Activated CD8-positive, alpha-beta memory T cell treated with anti-CD3 and anti-CD28 coated beads, Interleukin-2, amount 50 U/mL, for 24 hours (primary cell): Measurements from ENCODE around the gene NKAIN4.
"Not testable (repeated sequence)": the region's sequence is repeated elsewhere in the genome, so short reads cannot be mapped to it uniquely, and the experiment has no call there.

Experiments used
- DNase-seq: peaks from one replicate; pipeline ENCODE4 v3.0.0-alpha.2; 2020; ENCODE audit errors: extremely low read depth

The NKAIN4 gene

DNA sequence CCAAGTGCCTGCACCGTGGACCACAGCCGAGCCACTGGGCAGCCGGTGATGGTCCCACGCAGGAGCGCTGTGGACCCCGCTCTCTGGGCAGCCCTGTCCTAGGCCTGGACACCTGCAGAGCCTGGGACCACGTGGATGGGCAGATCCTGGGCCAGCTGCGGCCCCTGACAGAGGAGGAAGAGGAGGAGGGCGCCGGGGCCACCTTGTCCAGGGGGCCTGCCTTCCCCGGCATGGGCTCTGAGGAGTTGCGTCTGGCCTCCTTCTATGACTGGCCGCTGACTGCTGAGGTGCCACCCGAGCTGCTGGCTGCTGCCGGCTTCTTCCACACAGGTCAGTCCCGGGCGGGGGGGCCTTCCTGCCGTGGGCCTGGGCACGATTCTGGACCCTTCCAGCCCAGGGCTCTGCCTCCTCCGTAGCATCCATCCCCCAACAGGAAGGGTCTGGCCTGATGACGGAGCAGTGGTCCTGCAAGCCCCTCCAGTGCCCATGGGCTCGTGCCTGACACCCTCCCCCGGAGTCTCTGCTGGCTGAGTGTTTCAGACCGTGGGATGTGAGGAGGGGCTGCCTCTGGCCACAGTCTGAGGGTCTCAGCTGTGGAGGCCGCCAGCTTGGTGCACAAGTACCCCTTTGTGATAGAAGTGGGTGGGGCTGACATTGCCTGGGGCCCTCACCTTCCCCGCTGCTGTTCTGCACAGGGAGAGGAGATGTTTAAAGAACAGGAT, 18.0 kb downstream of the NKAIN4 start:
- DNase-seq = no peak

DNA sequence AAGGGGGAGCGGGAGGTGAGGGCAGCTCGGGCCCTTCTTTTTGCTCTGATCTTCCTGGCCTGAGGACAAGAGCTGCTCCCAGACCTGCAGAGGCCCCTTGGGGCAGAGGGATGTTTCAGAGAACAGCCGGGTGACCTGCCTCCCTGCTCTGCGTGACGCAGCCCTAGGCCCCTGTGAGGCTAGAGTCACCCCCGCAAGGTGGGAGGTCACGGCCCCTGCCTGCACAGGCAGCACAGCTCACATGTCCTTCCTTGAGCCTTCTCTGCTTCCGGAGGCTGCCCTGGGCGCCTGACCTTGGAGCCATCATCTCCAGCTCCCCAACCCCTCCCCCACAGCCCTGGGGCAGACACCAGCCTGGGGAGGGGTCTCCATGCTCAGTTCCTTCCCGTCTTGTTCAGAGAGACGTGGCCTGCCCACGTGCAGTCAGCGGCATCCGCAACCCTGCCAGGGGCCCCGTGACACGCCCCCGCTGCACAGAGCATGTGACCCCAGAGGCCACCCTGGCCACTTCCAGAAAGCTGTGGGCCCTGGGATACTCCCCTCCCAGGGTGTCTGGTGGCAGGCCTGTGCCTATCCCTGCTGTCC, 18.8 kb downstream of the NKAIN4 start, which contains the start of gene BIRC7:
BIRC7 (plus strand) TSS at position 507 of the 585 bp plus-strand sequence. CDS start 192 bp downstream, outside the sequence.
- no peak for DNase-seq

DNA sequence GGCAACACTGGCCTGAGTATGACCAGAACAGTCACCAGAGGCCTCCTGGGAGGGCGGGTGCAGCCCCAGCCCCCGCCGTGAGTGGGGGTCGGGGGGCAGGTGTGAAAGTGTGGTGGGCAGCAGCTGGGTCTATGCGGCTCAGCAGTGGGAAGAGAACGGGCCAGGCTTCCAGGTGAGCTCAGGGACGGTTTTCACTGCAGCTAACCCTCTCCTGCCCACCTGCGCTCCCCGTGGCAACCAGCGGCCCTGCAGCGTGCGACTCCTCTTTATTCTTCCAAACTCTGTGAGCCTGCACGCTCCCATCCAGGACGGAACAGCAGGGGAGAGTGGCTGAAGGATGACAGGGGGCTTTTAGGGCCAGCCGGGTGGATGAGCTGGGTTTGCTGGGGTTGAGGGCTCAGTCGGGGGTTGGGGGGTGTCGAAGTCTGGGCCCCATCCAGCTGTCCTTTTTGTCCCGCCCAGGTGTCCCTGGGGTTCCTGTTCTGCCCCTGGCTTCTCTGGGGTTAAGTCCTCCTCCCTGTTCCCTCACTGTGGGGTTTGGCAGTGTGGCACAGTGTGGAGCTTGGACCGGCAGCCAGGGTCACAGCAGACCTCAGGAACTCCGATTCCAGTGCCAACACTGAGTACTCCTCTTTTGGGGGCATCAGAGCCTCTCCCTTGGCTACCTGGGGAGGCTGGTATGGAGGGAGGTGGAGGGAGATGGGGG, 19.4 kb downstream of the NKAIN4 start:
- no peak for DNase-seq

DNA sequence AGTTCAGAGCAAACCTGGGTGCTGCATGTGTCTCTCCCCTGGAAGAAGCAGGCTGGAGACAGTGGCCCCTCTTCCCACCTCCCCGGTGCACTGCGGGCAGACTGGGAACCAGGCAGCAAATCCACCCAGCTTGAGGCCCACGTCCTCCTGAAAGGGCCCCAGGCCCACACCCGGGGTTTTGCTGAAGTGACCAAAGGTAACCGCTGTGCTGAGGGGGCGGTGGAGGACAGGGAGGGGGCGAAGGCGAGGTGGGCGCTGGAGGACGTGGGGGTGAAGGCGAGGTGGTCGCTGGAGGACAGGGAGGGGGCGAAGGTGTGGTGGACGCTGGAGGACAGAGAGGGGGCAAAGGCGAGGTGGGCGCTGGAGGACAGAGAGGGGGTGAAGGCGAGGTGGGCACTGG, 20.3 kb downstream of the NKAIN4 start:
- DNase-seq = no peak

DNA sequence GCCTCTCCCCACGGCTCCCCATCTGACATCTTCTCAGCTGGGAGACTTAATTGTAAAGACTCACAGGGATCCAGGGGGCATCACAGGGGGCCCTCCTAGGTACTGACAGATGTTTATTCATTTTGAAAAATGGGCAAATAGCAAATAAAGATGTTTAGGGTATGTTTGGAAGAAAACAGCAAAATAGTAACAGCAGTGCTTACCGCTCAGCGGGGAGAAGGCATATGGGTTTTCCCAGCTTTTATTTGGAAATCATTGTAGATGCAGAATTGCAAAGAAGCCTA, 21.3 kb downstream of the NKAIN4 start:
- no peak for DNase-seq

DNA sequence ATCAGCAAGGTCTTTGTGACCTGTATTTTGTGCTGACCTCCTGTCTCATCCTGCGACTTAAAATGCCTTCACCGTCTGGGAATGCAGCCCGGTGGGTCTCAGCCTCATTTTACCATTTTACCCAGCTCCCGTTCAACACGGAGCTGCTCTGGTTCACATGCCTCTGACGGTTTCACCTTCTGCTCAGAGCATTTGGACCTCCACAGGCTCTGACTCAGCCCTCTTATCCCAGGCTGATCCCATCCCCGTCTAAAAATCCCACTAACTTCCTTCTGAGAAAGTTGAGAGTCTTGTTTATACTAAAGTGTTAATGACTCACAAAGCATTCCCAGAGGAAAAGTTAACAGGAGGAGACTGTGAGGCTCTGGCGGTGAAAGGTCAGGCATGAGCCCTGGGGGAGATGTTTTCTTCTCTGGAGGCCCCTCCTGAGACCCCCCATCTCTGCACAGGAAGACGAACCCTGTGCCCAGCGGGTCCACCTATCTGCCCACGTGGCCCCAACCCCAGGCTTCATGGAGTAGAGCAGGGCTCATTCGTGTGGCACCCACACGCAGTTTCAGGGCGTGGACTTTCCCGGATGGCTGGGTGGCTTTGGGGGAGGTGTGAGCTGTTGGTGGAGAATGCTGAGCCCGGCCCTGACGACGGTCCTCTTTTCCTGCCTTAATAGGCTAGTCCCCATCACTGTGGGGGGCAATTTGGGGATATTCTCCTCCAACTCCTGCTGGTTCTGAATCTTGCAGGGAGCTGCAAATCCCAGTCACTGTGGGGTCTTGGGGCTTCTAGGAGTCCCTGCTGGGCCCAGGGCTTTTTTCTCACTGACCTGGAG, 21.8 kb downstream of the NKAIN4 start:
- no peak for DNase-seq

DNA sequence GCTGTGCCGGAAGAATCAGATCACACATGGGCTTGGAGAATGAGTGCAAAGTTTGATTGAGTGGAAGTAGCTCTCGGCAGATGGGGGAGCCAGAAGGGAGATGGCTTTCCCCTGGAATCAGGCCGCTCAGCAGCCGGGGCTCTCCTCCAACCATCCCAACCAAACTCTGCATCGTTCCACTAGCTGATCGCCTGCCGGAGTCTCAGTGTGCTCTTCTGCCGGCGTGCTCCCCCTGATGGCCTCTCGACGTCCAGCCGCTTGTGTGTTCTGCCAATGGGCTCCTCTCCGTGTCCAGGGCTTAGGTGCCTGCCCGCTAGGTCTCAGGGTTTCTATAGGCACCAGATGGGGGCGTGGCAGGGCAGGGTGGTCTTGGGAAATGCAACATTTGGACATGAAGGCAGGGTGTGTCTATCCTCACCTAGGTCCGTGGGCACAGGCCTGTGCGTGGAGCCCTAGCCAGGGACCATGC, 23.4 kb downstream of the NKAIN4 start:
- DNase-seq = no peak

DNA sequence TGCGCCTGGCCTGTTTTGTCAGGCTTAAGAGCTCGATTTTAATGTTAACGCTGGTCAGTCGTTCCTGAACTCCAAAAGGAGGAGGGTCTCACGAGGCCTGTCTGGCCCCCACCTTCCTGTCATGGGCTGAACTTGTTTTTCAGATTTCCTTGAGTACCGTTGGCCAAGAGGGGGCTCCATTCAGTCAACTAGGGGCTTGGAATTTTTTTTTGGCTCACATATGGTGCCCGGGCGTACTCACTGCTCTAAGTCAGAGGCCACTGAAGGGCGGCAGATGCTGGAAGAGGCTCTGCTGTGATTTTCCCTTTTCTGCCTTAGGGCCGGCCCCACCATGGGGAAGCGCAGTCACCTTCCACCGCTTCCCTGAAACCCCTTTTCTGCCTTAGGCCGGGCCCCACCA, 25.5 kb downstream of the NKAIN4 start:
- no peak for DNase-seq

DNA sequence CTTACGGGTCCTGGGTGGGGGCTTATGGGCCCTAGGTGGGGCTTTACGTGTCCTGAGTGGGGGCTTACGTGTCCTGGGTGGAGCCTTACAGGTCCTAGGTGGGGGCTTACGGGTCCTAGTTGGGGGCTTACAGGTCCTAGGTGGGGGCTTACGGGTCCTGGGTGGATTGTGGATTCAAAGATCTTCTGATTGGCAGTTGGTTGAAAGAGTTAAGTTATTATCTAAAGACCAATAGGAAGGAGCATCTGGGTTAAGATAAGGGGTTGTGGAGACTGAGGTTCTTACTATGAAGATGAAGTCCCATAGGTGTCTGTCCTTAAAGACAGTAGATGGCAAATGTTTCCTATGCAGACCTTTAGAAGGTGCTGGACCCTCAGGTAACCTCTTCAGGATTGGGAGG, 27.0 kb downstream of the NKAIN4 start:
- no peak for DNase-seq

DNA sequence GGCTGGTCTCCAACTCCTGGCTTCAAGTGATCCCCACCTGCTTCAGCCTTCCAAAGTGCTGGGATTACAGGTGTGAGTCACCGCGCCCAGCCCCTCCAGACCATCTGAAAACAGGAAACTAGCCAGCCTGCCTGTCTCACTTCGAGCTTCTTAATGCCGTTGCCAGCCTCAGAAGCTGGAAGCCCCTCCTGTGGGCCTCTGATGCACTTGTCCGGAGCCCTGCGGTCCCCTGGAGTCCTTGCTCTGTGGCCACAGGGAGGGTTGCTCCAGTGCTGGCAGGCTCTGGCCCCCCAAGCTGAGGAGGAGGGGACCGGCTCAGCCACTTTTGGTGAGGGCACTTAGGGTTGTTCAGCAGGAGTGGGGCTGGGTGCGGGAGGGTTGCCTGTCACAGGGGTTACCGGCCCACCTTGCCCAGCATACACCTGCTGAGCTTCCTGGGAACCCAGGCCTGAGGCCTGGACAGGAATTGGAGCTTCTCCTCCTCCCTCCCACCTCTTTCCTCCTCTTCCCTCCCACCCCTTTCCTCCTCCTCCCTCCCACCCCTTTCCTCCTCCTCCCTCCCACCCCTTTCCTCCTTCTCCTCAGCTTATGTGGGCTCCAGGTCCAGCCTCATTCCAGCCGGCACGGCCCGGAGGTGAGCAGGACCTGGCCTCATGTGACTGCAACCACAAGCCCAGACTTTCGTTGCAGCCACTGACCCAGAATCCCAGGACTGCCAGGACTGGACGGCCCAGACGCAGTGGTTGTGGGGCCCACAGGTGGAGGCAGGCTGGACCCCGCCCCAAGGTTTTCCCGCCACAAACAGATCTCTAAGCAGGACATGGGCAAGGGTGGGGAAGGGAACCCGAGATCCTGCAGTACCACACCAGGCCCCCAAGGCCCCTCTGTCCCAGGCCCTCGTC, 28.0 kb downstream of the NKAIN4 start:
- no peak for DNase-seq

DNA sequence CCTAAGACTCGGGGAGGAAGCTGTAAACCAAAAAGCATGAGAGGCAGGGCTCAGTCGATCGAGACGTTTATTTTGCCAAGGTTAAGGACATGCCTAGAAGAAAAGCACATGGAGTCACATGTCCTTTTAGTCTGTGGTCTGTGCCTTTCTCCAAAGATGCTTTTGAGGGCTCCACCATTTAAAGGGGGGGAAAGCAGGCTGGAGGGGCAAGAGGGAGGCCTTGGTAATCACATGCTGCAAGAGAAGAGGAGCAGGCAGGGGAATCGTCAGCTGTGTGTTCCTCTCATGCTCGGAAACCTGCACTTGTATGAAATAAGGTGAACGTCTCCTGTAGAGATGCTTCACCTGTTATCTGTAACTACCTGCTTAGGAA, 29.2 kb downstream of the NKAIN4 start:
- no peak for DNase-seq

DNA sequence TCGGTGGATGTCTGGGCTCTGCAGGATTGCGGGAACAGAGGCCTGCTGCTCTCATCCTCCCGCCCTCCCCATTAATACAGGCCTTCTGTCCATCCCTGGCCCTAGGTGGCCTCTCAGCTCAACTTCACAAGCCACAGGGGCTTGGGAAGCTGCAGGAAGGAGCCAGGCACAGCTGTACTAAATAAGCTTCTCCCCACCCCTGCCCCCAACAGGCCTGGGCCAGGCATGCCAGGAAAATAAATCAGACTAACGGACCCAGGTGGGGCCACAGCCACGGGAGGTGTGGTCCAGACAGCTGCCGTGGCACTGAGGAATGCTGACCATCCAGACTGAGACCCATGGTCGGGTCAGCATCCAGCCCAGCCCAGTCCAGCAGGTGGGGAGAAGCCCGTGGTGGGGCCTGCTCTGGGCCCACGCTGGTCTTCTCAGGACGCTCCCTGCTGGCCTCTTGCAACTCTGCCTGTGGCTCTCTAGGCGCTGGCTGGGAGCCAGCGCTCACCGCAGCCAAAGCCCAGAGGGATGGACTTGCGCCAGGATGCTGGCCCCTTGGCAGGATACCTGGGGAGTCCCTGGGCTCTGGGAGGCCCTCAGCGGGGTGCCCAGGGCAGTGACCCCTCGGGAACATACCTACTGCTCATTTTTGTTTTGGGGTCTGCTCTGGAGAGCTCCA, 29.7 kb downstream of the NKAIN4 start:
- DNase-seq = no peak

DNA sequence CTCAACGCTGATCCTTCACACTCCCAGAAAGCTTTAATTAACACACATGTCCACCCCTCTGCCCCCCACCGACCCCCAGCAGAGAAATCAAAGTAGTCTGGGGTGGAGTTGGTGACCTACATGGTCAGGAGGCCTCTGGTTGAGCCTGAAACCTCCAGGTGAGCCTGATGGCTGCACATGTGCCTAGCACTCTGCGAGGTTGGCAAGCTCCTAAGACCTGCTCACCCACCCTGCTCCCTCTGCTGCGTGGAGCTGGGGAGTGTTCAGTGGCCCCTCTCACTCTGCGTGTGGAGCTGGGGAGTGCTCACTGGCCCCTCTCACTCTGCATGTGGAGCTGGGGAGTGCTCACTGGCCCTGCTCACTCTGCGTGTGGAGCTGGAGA, 30.4 kb downstream of the NKAIN4 start:
- no peak for DNase-seq

DNA sequence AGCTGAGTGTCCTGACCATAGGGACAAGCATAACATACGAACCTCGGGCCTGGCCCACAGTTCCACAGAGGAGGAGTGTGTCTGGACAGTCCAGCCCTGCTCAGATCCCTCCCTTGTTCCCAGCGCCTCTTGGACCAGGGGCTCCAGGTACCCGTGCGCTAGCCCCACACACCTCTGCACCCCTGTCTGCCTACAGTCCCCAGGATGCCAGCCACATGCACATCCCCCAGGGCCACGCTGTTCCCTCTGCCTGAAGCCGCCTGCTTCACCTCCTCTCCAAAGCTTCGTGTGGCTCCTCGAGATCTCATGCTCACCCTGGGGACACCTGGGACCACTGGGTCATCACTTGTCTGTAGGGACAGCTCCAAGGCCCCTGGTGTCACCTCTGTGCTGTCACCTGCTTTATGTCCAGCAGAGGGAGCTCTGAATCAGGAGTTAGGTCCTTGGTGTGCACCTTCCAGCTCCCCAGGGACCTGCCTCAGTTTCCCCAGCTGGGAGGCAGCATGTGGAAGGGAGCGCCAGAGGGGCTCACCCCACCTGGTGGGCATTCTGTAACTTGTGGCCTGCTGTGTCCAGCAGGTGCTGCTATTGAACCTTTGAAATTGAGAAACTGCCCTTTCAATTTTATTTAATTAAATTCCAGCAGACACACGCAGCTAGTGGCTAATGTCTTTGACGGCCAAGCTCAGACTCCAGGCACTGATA, 31.0 kb downstream of the NKAIN4 start:
- DNase-seq = no peak

DNA sequence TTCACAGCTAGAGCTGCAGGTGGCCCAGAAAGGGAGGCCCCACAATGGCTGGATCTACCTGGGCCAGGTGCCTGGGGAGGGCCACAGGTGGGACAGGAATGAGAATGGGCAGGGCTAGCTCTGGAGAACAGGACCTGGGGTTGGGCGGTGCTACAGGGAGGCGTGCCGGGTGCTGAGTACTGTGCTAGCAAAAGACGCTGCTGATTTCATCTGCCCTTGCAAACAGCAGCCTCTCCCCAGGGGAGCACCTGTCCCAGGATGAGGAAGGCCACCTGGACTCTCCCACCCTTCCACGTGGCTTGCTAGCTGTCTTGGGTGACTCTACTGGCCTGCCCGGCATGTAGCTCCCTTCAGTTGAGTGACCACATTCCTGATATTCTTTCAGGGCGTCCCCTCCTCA, 31.7 kb downstream of the NKAIN4 start:
- no peak for DNase-seq

DNA sequence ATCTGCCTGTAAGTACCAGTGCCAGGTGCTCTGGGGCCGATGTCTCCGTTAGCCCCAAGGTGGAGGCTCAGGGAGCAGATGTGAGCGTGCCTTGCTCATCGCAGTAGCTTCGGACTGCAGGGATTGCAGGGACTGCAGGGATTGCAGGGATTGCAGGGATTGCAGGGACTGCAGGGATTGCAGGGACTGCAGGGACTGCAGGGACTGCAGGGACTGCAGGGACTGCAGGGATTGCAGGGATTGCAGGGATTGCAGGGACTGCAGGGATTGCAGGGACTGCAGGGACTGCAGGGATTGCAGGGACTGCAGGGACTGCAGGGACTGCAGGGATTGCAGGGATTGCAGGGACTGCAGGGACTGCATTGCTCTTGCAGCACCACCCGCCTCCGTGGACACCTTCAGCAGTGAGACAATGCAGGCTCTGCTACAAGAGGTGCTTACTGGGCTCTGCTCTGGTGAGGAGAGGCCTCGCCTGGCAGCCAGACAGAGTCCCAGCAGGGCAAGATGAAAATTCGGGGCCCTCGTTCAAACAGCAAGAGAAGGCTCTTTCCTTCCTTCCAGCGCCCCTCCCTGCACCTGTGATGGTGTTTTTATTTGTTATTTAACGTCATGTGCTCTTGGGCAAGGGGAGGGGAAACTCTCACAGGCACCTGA, 32.7 kb downstream of the NKAIN4 start:
- not testable (repeated sequence) for DNase-seq

DNA sequence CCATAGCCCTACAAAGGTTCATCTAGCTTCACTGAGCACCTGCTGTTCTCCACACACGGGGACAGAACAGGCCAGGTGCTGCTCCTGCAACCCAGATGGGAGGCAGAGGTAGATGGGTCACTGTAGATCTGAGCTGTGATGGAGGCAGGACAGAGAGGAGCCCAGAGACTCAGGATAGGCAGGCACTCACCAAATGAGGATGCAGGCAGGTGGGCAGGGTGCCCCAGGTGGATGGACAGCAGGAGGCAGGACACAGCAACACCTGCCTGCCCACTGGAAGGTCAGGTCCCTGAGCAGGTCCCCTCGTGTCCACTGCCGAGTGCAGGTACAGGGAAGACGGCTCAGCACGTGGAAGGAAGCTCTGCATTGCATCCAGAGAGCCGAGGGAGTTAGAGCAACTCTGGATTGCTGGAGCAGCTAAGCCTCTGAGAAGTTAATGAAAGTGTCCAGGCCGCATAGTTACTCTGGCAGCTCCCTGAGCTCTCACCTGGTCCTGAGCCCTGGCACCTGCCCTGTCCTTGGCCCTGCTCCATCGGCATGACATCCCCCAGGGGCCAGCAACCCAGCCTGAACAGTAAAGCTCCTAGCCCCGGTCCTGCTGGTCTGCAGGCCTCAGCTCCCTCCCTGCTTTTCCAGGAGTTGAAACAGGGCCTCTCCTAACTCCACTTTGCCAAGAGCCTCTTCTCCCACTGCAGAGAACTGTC, 33.4 kb downstream of the NKAIN4 start:
- no peak for DNase-seq

DNA sequence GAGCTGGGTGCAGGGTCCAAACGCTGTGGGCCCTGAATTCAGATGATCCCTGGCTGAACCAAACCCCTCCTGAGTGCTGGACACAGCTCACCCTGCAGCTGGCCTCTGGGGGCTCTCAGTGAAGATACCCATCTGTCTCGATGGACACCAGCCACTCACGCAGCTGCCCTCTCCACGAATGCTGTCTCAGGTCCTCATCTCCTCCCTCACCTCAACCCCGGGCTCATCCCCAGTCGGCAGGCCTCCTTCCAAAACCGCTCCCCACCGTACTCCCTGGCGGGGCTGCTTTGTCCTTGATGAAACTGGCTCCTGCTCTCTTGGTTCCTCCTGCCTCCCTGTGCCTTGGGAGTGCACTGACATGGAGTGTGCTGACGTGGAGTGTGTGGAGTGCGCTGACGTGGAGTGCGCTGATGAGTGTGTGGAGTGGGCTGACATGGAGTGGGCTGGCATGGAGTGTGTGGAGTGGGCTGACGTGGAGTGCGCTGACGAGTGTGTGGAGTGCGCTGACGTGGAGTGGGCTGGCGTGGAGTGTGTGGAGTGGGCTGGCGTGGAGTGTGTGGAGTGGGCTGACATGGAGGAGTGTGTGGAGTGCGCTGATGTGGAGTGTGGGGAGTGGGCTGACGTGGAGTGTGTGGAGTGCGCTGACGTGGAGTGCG, 34.3 kb downstream of the NKAIN4 start:
- no peak for DNase-seq

DNA sequence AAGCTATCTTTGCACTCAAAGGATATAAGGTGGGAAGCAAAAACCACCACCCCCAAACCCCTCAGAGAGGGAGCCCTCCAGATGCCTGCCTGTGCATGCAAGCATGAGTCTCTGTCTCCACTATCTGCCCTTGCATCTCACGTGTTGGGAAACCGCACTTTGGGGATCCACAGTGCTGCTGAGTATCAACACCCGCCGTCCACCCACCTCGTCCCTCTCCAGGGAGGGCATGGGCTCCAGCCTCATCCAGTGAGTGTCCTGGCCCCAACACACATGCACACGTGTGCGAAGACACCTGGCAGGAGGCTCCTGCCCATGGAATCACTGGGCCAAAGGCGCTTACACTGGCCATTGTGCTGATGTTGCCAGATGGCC, 34.8 kb downstream of the NKAIN4 start:
- no peak for DNase-seq
